SK-N-SH (cell line): ENCODE data around the gene PLEKHB1. TPM values are rescaled to one million over a fixed set of nuclear protein-coding genes. Genes with fewer than 3 reads are reported as not detected.

Source experiments
- polyA plus RNA-seq, 3 experiments: library from polyadenylated mRNA; depleted of rRNA; stranded (reverse); fragments of >200 nt; gene quantifications; 2 replicates each; pipeline ENCODE4 v1.2.3, GENCODE V29; 2012

PLEKHB1 gene
- polyA plus RNA-seq, 1 of the 3 experiments (the other 2 are of a cell fraction), result 10.2 TPM

Other genes with a start within 250 kb of the PLEKHB1 start
- gene FAM168A, start 48.5 kb upstream of the PLEKHB1 start, polyA plus RNA-seq (2012; rRNA removed), result 17.8 and 18.2 TPM in 2 replicates
- 39.1 and 48.8 TPM in 2 replicates for gene RAB6A, start 114.5 kb downstream of the PLEKHB1 start, polyA plus RNA-seq (2012; rRNA removed)
- gene MRPL48, start 141.3 kb downstream of the PLEKHB1 start, polyA plus RNA-seq (2012; rRNA removed), result 28.3 and 29.2 TPM in 2 replicates
- gene COA4, start 230.3 kb downstream of the PLEKHB1 start, polyA plus RNA-seq (2012; rRNA removed), result 171 and 172 TPM in 2 replicates
- 23.2 and 26.0 TPM in 2 replicates for gene PAAF1, start 230.4 kb downstream of the PLEKHB1 start, polyA plus RNA-seq (2012; rRNA removed)